22Rv1 (cell line): ENCODE measurements around the gene NDOR1.

Source experiments
- CTCF ChIP-seq: fragments of 450-650 bp; IDR thresholded peaks from 2 replicates; pipeline ENCODE4 v1.5.1; 2017; ENCODE audit warnings: mild to moderate bottlenecking
- ZFX ChIP-seq: fragments of 450-650 bp; IDR thresholded peaks from 2 replicates; pipeline ENCODE4 v1.6.1; 2017; ENCODE audit warnings: antibody characterized with exemption, borderline replicate concordance

GRCh38 chr9:137168904-137169856 is 36.3 kb upstream of the NDOR1 start:
- TF ChIP-seq CTCF (no peak), ZFX (no peak)
